Dermis blood vessel endothelial cell (primary cell): ENCODE measurements around the gene STAC2. TPM values are rescaled to one million over a fixed set of nuclear protein-coding genes. Genes with fewer than 3 reads are reported as not detected.

ENCODE experiments used
- DNase-seq: peaks from one replicate; pipeline ENCODE4 v3.0.0; 2010
- total RNA-seq: library from RNA; depleted of rRNA; stranded (reverse); fragments of >200 nt; gene quantifications from 2 replicates; pipeline ENCODE4 v1.2.3, GENCODE V29; 2014

The STAC2 gene
- total RNA-seq, 1 donor from 2014 or later, result 0.34 TPM

DNA sequence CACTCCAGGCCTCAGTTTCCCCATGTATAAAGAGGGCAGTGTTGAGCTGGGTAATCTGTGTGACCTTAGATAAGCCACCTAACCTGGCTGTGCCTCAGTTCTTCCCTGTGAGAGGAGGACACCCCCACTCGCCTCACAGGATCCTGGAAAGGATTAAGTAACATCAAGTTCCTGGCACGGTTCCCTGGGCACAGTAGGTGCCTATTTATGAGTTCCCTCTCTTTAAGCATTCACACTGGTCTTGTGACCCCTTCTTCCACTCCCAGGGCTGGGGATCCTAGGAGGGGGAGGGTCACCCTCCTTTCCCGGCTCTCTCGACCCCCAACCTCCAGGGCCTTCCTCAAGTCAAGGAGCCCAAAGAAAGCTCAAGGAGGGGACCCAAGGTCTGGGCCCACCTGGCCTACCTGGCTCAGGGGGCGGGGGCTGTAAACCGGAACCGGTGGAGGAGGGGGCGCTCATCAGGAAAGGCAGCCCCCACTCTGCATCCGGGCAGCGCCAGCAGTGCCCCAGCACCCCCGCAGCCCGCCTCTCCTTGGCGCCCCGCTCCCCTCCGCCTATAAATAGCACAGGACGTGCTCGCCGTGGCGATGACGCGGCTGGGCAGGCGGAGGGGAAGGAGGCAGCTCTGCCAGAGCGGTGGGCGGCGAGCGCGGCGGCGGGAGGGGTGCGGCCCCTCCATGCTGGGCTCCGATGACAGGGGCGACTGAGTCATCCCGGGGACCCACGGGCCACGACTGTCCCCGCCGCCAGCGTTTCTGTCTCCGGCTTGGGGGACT, 16.2 kb downstream of the STAC2 start:
- peak; percentile 51 for DNase-seq

DNA sequence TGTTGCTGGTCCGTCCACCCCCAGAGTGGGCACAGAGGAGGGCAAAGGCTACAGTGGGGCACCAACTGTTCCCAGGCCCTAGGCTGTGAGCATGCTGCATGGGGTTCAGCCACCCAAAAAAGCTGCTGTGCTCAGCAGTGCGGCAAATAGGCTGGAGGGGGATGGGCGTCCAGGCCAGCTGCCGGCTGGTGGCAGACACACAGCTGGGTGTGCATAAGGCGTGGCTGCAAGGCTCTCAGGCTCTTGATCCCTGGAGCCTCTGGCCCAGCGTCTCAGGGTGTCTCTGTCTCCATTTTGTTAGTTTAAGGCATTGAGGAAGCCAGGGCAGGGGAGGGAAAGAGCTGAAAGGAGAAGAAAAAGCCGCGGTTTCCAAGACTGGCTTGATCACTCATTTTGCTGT, 16.9 kb downstream of the STAC2 start:
- no peak for DNase-seq

DNA sequence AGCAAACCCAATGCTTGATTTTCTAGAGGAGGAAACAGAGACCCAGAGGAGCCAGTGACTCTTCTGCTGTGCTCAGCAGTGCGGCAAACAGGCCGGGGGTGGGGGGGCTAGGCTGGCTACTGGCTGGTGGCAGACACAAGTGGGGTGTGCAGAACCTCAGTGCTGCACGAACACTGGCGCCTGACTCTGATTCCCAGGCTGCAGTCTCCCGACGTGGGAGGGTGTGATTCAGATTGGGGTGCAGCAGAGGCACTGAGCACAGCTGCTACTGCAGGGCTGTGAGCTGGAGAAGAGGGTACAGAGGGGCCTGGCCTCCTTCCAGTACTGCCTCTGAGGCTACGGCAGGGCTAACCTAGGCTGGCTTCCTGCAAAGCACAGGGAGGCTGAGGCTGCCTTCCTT, 17.6 kb downstream of the STAC2 start:
- no peak for DNase-seq

DNA sequence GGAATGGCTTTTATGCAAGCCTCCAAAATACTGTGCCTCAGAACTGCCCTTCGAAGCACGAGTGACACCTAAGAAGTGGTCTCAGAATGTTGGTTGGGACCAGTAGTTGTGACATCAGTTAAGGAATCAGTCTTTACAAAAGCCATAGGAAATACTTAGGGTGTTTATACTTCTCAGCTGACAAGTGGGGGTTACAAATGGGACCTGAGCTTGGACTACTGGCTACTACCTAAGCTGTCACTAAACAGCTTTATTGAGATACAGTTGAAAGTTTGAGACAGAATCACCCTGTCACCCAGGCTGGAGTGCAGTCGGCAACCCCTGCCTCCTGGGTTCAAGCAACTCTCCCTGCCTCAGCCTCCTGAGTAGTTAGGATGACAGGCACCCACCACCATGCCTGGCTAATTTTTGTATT, 20.6 kb downstream of the STAC2 start:
- DNase-seq, result no peak

DNA sequence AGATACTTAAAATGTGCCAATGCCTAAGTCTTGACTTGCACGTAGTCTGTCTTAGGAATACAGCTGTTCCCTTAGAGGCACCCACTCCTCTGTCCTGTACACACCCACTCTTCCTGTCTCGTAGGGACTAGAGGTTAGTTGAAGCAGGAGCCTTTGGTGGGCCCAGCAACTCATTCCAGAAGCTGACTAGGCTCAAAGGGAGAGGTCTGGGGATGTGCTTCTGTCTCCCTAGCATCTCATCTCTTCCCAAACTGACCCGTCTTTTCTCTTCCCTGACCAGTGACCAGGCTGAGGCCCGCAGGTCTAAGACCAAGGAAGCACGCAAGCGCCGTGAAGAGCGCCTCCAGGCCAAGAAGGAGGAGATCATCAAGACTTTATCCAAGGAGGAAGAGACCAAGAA, 21.5 kb downstream of the STAC2 start:
- DNase-seq, result no peak

DNA sequence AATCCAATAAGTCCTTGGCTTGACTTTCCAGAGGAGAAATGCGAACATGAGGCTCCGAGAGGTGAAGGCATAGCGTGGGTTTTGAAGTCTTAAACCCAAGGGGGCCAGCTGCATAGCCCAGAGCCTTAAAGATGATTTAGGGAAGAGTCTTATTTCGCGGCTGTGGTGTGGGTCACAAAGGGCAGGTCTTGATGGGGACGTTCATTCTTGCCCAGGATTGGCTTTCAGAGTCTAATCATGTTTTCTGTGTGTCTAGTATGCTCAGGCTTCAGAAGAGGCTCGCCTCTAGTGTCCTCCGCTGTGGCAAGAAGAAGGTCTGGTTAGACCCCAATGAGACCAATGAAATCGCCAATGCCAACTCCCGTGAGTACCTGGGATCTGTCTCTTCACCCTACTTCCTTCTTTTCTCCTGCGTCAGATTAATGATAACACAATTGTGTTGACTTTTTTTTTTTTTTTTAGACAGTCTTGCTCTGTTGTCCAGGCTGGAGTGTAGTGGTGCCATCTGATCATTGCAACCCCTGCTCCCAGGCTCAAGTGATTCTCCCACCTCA, 24.7 kb downstream of the STAC2 start:
- DNase-seq, result no peak

DNA sequence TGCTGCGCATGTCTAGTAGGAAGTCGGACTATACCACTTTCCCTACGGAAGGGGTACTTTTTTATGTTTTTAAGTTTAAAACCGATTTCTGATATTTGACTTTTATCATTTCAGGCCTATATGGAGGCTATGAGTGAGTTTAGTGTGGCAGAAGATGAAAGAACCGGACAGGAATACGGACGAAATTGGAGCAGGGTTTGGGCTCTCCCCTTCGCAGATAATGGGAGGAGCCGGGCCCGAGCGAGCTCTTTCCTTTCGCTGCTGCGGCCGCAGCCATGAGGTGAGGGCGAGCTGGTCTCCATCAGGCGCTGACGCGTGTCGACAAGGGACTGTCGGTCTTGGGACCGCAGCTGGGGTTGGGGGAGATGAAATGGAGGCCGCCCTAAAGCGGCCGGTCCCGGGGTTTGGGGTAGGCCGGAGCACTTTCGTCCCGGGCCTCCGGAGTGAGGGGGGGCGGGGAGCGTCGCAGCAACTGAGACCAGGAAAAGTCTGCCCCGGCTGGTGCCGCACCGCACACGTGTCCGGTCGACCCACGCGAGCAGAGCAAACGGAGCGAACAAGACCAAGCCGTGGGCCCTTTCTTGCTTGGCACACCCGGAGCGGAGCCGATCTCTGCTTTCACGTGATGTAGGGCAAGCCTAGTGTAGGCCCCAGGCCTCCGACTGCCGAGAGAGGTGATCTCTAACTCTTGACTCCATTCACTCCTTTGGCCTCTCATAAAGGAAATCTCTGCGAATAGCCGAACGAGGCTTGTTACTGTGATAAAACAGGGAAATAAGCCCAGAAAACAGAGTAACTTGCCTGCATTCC, 25.5 kb downstream of the STAC2 start, which contains the start of gene RPL19:
TSS of gene RPL19 (plus strand) at position 214 of the 810 bp plus-strand sequence. CDS start at position 276, 62 bp downstream.
- DNase-seq, result no peak

DNA sequence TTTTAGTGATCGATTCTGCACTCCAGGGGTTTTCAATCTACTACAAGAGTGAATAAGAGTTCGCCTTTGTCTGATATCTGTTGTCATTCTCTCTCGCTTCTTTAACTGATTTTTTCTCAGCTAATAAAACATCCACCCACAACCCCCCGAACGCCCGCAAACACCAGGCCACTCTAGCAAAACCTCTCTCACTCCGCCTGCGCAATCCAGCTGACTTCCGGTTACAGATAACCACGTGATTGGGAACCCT, 26.0 kb downstream of the STAC2 start:
- DNase-seq, result peak; percentile 96

DNA sequence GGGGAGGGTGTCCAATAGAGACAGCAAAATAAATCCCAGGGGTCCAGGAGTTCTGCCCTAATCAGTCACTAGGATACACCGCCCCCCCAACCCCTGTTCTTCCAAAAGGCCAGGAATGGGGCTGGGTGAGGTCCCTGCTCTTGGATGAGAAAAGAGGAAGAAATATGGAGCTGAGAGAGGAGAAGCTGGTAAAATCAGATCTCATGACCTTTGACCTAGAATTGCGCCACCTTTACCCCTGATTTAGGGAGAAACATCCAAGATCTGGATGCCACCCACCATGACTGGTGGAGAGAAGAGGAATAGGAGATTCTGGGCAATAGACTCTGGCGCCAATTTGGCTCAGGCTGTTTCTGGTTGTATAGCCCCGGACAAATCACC, 27.6 kb downstream of the STAC2 start:
- no peak for DNase-seq

DNA sequence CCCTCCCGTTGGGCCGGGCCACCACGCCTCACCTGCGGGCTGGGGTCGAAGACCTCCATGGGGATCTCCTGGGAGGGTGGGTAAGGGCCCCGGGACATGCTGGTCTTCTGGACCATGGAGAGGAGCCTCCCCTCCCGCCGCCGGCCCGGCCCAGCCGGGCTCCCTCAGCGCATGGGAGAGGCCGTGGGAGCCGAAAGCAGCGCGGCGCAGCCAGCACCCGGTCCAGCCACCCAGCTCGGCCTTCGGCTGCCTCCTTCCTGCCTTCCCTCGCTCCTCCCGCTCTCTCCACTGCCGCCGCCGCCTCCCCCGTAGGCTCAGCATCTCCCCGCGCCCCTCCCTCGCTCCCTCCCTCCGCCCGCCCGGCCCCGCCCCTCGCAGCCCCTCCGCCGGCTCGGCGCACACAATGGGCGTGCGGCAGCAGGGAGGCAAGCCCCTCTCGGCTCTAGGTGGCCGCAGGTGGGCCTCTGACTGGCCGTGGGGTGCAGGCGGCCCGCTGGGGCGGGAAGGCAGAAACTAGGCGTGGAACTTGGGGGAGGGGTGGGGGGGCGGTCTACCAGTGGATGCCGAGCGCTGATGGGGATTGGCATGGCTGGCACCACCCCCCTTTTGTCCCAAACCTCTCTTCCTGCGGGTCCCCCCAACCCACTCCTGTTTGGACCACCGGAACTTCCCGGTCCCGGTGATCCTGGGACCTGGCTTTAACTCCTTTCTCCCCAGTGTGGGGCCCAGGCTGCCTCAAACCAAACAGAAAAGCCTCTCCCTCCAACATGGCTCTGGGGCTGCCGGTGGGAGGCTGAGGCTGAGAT, 28.2 kb downstream of the STAC2 start, which contains the start of gene CACNB1:
TSS of gene CACNB1 (minus strand) at position 290 of the 806 bp plus-strand sequence. CDS start at position 116, 174 bp downstream.
- DNase-seq, result peak; percentile 54

DNA sequence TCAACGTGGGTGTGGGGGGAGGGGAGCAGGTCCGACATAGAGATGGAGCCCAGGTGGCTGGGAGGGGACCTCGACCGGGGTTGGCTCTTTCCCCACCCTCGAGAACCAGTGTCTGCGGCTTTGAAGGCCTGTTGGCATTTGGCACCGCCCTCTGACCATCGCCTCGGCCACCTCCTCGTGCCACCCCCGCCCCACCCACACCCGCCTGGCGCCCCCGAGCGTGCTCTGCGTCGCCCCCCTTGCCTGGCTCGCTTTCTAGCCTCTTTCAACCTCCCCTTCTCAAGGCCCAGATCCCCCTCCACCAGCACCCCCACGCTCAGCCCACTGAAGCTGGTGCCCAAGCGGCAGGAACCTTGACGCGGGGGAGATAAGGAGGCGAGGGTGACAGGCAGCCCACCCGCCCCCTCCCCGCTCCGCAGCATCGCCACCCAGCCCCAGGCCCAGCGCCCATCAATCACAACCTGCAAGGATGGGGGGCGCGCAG, 28.9 kb downstream of the STAC2 start:
- DNase-seq, result no peak

DNA sequence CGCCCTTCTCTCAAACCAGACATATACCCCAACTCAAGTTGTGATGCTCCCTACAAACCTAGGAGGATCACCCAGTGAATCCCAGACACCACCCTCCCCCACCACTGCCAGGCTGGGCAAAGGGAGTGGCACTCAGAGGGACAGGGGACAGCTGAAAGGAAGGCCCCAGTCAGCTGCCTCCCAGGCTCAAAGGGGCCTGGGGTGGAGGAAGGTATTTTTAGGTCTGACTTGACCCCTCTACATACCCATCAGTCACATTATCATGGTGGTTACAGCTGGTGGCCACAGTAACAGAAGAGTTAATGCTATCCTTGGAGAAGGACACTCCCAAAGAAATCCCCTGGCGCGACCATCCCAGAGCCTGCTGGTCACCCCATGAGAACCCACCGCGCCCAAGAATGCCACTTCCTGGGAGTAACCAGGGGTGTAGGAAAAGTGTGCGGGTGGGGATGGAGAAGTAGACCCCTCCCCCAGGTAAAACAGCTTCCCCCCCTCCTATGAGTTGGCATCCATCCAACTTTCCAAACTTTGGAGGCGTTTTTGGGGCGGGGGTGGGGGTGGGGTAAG, 29.4 kb downstream of the STAC2 start:
- DNase-seq, result no peak

DNA sequence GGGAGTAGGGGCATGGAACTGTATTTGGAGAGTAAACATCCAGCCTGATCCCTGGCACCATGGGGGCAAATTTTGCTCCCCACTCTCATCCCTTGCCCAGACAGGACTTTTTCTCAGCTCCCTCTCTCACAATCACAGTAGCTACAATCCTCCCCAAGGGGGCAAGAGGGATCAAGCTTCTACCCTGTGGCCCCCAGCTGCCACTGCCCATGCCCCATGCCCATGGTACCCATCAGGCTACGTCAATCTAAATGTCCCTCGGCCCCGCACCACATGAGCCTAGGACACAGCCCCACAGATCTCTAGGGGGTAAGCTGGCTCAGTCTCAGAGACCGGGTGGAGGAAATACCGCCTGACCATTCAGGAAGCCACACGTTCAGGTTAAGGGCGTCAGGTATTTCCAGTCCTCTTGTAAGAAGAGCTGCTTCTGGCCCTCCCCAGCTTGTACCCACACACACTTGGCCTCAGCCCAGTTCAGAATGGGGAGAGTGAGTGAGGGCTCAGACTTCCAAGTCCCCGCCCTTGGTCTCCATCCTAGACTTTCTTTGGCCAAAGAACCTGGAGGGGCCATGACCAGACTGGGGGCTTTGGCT, 30.1 kb downstream of the STAC2 start:
- no peak for DNase-seq

DNA sequence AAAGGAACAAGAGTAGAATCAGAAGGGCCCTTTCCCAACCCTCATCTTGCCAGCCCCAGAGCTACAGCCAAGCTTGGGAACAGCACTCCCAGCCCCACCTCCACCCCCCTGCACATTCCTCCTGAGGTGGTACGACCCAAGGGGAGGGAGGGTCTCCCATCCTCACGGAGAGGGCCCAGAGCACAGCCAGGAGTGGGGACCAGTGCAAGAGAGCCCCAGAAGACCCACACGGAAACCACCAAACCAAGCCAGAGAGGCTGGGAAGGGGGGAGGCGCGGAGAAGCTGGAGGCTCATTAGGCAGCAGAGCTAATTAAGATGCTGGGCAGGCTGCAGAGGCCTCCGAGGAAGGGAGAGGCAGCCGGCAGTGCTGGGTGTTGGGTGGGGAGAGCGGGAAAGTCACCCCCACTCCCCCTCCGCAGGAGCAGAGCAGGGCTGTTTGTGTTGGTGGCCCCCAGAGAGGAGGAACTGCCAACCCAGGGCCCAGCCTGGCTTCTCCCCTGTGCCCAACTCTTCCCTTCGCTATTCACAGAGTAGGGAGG, 30.7 kb downstream of the STAC2 start:
- DNase-seq, result no peak

DNA sequence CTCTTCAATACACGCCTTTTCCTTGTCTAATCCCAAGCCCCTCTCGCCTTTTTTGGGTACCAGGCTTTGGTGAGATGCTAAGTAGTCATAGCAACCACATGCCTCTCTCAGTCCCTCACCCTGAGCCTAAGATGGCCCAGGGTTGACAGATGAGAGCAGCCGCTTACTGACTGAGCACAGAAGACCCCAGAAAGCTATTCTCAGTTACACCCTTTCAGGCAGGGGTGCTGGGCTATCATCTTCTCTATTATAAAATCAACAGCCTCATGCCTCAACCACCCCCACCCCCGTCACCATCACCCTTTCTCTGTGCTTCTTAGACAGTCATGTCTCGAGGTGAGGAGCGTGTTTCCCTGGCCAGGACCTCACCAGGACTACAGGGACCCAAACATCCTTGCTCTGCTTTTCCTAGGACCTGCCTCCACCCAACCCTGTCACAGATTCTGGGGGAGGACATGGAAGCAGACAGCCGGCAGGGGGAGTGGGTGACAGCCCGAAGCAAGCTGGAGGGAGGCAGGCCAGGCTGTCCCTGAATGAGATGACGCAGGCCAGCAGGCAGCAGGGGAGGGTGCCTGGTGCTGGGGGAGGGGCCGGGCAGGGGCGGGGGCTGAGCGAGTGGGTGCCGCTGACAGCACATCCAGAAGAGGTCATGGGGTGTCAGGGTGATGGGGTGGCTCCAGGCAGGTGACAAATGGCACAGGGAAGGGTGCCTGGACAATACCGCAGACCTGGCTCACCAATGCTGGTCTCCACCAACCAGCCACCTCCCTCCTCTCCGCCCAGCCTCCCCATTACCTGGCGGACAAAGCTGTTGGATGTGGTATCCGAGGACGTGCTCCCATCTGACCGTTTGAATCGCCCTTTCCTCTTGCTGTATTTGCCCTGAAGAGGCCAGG, 31.4 kb downstream of the STAC2 start:
- peak; percentile 55 for DNase-seq

DNA sequence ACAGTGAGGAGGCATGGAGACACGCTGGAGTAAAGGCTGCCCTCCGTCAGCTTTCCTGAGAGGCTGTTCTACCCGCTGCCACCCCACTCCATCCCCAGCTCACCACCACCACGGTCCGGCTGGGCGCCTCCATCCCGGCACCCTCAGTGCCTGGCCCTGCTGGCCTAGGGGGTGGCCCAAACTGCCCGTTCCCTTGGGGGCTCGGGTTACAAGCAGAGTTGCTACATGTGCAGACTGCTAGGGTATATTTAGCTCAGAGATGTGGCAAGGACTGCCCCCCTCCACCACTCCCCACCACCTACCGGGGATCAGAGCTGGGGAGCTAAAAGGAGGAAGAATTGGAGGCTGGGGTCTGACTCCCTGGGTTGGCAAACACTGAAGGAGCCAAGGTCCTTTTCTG, 32.4 kb downstream of the STAC2 start:
- DNase-seq, result no peak

DNA sequence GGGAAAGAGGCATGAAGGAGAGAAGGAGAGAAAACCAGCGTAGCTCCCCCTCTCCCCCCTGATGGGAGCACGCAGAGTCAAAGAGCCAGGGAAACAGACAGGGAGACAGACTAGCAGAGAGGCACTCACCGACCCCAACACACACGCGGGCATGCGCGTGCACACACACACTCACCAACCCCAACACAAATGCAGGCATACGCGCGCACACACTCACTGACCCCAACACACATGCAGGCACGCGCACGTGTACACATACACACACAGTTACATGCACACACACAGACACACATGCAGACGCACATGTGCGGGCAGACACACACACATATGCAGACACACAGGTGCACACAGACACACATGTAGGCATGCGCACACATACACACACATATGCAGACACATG, 32.8 kb downstream of the STAC2 start:
- DNase-seq, result no peak

DNA sequence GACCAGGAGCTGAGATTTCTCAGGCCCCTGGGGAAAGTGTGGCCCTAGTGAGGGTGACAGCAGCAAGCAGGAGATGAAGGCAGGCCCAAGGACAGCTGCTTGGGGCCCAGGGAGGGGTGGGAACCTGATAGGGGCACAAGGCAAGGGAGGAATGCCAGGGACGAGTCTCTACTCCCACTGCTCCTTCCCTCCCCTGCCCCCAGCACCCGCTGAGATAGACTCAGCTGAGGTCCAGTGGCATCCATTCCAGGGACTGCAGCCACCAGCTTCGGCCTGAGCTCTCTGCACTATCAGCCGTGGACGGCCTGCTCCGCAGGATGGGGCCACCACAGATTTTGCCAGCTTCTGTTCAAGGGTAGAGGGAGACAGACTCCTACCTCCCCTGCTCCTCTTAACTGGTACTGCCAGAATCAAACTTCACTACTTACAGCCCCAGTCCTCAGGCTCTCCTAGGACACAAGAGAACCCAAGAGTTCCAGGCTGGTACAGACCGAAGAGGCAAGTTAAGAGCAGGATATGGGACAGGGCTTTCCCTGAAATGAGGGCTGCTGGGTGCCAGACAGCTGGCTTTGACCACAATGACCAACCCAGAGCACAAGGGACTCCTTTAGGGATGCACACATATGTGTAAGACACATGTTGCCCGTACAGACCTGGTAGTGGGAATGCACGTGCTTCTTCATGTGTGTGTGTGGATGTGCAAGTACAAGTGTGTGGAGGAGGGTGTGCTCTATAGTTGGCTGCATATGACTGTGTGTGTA, 33.8 kb downstream of the STAC2 start:
- no peak for DNase-seq

DNA sequence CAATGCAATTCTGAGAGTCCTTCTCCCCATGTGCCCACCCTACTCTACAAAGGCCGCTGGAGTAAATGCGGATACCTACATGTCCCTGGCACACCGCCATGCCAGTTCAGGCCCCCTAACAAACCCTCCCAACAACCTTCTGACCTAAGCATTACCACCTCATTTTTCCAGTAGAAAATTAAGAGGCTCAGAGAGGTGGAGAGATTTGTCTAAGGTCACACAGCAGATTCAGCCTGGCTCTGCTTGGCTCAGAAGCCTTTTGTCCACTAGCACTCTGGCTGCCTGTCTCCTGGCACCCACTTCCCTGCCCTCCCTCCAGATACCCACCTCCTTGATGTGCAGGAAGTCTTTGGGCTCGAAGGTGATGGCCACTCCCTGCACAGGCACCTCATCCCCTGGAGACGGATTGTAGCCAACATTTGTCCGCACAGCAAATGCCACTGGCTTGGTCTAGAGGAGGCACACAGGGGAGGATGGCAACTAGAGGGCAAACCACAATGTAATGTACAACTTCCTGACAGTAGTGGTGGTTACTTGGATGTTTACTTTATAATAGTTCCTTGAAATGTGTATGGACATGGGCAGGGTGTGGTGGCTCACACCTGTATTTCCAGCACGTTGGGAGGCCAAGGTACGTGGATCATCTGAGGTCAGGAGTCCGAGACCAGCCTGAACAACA, 38.5 kb downstream of the STAC2 start:
- no peak for DNase-seq
